Esophagus squamous epithelium (tissue), 4 donors: ENCODE measurements around the gene MYO15A.

Experiments
- POLR2A ChIP-seq, 4 donors: fragments of 450-650 bp; IDR thresholded peaks; one replicate each; pipeline ENCODE4 v1.6.1; 2017; ENCODE audit warnings: antibody characterized with exemption in 4 of 4, mild to moderate bottlenecking in 4 of 4, moderate library complexity in 3 of 4
- TF ChIP-seq, protein P1 (sequence below), 6 experiments: fragments of 450-650 bp in 4 of 6; fragments of 200-600 bp in 2 of 6; sonication (generic) in 2 of 6; IDR thresholded peaks; one replicate each; pipeline ENCODE4 v1.5.1; 2016 to 2019; ENCODE audit warnings: antibody characterized with exemption in 6 of 6, mild to moderate bottlenecking in 4 of 6, moderate library complexity in 4 of 6

- TF ChIP-seq, protein P1, sequence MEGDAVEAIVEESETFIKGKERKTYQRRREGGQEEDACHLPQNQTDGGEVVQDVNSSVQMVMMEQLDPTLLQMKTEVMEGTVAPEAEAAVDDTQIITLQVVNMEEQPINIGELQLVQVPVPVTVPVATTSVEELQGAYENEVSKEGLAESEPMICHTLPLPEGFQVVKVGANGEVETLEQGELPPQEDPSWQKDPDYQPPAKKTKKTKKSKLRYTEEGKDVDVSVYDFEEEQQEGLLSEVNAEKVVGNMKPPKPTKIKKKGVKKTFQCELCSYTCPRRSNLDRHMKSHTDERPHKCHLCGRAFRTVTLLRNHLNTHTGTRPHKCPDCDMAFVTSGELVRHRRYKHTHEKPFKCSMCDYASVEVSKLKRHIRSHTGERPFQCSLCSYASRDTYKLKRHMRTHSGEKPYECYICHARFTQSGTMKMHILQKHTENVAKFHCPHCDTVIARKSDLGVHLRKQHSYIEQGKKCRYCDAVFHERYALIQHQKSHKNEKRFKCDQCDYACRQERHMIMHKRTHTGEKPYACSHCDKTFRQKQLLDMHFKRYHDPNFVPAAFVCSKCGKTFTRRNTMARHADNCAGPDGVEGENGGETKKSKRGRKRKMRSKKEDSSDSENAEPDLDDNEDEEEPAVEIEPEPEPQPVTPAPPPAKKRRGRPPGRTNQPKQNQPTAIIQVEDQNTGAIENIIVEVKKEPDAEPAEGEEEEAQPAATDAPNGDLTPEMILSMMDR (IDR thresholded peaks at IDR 0.05), result no peak
- no peak for TF ChIP-seq POLR2A (IDR thresholded peaks at IDR 0.05)
Measured at GRCh38 chr17:18138065-18138749, 29.7 kb downstream of the MYO15A start.
